GDM1 (cell line): ENCODE measurements around the gene ATP8A2.
"Not testable (repeated sequence)": the region's sequence is repeated elsewhere in the genome, so short reads cannot be mapped to it uniquely, and the experiment has no call there.

ENCODE experiments used
- DNase-seq: peaks from one replicate; lab custom pipeline; 2025; lab: John Stamatoyannopoulos, UW

ATP8A2 gene

GRCh38 chr13:25463496-25463895 lies 91.7 kb downstream of the ATP8A2 start:
- DNase-seq: no peak

- no peak for DNase-seq
These were observed 95.1 kb downstream of the ATP8A2 start for GRCh38 chr13:25466880-25467279.

DNA sequence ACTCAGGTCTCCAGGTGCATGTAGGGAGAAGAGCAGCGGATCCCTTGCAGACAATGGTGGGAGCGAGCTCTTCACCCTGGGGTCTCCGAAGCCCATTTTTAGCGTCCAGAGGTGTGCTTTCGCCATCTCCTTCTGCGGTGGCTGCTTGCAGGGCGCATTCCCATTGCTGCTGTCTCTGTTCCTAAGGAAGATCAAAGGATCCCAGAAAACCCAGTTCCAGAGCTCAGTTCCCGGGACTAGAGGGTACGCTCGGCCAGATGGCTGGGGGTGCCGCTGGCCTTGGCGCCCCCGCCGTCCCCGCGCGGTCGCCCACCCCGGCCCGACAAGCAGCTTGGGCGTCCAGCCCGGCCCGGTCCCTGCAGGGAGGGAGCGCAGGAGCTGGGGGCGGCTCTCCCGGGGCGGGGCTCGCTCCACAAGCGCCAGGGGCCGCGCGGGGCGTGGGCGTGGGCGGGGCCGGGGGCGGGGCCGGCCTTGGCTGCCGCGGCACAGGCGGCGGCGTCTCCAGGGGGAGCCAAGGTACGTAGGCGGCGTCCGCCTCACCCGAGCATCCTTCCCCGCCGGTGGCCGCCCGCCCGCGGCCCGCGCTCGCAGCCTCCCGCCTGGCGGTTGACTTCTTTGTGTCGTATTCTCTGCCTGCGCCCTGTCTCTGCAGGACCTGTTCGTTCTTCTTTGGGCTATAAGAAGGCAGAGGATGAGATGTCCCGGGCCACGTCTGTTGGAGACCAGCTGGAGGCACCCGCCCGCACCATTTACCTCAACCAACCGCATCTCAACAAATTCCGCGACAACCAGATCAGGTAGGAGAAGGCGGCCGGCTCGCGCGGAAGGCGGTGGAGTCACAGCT lies 96.8 kb downstream of the ATP8A2 start:
- DNase-seq: no peak

- DNase-seq: no peak
These were observed 97.4 kb downstream of the ATP8A2 start for GRCh38 chr13:25469169-25469525.

- no peak for DNase-seq
These were observed 102.1 kb downstream of the ATP8A2 start for GRCh38 chr13:25473864-25474263.

- DNase-seq: no peak
These were observed 106.4 kb downstream of the ATP8A2 start for GRCh38 chr13:25478186-25478585.

- DNase-seq: no peak
These were observed 117.5 kb downstream of the ATP8A2 start for GRCh38 chr13:25489238-25489637.

DNA sequence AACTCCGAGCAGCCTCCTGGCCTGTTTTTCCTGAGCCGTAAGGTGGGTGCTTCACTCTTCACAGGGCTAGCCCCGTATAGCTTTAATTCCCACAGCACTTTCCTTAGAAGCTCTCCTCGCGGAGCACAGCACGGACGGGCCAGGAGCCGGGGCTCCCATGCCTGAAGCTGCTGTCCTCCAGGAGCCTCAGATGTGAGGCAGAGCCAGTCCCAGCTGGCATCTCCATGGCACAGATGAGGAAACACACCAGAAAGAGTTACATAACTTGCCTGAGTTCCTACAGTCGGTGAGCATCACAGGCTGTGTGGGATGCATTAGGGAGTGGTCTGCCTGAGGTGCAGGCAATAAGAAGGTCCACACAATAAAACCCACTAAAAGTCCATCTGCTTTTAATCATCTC lies 118.5 kb downstream of the ATP8A2 start:
- DNase-seq: no peak

- no peak for DNase-seq
These were observed 122.3 kb downstream of the ATP8A2 start for GRCh38 chr13:25493931-25494640.

DNA sequence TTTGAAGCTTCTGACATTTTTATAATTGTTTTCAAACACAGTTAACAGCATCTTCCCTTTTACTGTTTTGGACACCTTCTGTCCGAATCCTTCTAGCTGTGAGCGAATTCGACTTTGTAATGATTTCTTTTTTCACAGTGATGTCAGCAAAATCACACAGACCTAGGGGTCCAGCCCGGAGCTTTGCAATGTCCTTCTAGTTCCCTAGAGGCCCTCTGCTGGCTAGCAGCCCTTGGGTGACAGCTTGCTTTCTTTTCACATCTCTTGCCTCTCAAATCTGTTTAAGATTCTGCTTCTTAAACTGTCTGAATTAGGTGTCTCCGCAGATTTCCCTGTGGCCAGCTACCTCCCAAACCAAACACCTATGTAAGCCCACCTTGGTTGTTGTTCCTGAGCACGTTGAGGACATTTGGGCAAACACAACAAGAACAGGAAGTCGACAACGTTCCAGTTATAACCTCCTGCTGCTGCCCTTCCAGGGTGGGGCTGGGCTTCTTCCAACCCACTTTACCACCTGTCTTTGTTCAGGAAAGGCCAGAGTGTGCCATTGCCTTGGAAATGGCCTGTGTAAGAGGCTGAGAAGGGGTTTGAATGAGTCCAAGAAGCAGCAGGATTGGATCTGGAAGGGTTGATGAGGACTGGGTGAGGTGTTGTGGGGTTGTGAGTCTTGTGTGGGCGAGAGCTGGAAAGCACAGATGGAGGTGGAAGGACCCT lies 123.1 kb downstream of the ATP8A2 start:
- DNase-seq: no peak

- DNase-seq: no peak
These were observed 129.5 kb downstream of the ATP8A2 start for GRCh38 chr13:25501231-25501630.

DNA sequence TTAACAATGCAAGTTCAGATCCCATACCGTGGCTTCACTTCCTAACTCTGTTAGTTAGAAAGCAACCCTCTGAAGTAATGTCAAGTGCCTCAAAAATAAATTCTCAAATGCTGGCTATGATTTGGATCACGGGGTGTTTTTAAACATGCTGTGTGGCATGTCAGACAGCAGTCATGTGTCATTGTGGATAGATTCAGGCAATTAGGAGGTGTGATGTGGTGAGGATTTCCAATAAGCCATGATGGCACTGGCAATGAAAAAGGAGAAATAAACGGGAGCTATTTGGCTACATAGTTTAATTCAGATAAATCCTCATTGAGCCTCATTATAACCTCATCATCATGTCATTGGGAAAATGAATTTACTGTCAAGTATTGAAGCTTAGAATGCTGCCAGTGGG lies 130.3 kb downstream of the ATP8A2 start:
- DNase-seq: no peak

DNA sequence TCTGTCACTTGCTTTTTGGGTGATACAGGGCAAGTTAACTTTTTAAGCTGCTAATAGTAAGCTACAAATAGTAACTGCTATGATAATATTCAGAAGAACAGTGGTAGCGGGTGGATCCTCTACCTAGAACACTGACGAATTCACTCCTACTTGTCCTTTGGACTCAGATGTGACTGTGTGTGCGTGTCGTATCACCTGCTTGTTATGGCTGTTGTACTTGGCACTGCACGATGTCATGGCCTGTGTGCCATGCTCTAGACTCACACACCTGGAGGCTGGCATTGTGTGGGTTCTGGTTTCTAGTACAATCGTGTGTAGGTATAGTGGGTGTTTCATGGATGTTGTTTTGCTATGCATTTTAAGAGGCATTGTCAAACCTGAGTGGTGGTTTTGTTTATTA lies 130.8 kb downstream of the ATP8A2 start:
- no peak for DNase-seq

DNA sequence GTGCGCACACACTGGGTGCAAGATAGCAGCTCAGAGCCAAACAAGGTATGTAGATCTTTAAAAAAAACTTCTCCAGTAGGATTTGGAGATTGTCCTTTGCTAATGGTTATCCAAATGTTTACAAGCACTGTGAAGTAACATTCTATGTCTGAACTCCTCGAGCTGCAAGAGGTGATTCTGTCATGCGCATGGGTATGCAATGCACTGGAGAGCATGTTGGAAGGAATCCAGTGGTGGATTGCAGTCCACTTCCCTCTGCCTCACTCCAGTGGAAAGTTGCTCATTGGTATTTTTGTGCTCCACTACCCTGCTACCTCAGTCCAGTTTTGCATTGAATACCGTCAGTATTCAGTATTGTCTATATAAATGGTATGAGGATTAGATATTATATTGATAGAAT lies 132.1 kb downstream of the ATP8A2 start:
- no peak for DNase-seq

DNA sequence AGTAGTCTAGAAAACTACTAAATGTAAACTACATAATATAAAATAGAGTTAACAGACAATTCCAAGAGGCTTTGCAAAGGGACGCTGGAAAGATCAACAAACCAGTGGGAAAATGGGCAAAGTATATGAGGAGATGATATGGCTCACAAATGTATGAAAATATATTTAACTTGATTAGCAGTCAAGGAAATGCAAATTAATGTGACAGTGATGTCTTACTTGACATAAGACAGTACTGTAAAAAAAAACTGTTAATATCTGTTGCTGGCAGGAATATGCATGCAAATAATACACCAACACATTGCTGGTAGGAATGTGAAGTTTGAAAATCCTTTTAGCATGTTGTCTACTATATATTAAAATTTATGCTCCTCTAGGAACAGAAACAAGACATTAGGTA lies 136.1 kb downstream of the ATP8A2 start:
- DNase-seq: no peak

DNA sequence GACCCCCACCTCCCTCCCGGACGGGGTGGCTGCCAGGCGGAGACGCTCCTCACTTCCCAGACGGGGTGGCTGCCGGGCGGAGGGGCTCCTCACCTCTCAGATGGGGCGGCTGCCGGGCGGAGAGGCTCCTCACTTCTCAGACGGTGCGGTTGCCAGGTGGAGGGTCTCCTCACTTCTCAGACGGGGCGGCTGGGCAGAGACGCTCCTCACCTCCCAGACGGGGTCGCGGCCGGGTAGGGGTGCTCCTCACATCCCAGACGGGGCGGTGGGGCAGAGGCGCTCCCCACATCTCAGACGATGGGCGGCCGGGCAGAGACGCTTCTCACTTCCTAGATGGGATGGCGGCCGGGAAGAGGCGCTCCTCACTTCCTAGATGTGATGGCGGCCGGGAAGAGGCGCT lies 141.3 kb downstream of the ATP8A2 start:
- not testable (repeated sequence) for DNase-seq

- DNase-seq: no peak
These were observed 146.7 kb downstream of the ATP8A2 start for GRCh38 chr13:25518441-25518840.

DNA sequence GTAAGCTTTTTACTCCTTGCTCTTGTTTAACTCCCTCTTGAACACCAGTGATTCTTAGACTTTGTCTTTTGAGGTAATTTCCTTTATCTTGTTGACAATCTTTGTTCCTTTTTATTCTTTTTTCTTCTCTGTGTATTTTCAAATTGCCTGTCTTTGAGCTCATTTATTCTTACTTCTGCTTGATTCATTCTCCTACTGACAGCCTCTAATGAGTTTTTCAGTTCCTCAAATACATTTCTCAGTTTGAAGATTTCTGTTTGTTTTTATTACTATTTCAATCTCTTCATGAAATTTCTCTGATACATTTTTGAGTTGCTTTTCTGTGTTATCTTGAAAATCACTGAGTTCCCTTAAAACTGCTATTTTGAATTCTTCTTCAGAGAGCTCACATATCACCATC lies 154.1 kb downstream of the ATP8A2 start:
- no peak for DNase-seq

GRCh38 chr13:25528266-25528665 lies 156.5 kb downstream of the ATP8A2 start:
- no peak for DNase-seq

DNA sequence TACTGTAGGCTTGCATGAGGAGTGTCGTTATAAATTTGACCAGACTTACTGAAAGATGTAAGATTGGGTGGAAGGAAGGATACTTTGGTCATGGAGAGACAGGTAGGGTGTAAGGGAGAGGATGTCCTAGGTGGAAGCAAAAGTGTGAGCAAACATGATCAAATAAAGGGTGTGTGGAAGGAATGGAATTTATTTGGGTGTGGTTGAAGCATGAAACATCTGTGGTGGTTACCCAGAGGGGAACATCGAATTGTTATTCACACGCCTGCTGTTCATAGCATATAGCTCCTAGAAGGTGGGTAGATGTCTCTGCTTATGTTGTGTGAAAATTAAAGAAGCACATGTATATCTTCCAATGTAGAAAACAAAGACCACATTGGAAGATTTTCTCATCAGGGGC lies 157.7 kb downstream of the ATP8A2 start:
- DNase-seq: no peak

GRCh38 chr13:25538276-25538675 lies 166.5 kb downstream of the ATP8A2 start:
- DNase-seq: no peak

DNA sequence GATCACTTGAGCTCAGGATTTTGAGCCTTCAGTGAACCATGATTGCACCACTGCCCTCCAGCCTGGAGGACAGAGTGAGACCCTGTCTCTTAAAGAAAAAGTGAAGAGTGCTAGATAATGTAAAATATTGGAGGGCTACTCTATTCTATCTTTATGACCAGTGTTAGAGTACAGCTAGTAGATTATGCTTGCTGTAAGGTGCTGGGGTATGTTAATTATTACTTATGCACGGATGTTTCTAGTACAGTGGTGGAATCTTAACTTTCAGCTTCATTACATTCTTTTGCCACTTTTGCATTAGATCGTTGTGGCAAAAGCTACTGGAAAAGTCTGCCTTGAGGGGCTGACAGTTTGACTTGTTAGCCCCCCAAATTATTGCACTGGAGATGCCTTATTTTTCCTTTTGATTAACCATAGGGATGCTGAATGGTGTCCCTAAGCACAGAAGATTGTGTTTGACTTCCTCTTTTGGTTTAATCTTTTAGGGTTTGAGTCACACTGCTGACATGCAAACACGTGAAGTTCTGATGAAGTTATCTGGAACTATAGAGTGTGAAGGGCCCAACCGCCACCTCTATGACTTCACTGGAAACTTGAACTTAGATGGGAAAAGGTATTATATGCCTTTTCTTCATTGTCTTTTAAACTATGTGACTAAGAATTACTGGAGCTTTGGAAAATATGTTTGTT lies 169.8 kb downstream of the ATP8A2 start:
- no peak for DNase-seq
